Osteocyte (in vitro differentiated cells): Measurements from ENCODE around the gene TBC1D1. TPM values are rescaled to one million over a fixed set of nuclear protein-coding genes. Genes with fewer than 3 reads are reported as not detected.
A peak's percentile ranks its signal among the peaks of the same experiment; 100 is the strongest.

Experiments
- DNase-seq: peaks from one replicate; pipeline ENCODE4 v3.0.0; 2021; ENCODE audit warnings: mixed read lengths; ENCODE audit not compliant: unreplicated experiment; ENCODE audit errors: extremely low spot score
- H3K27ac Mint-ChIP-seq: one replicate; pipeline ENCODE4 v1.8.0; 2021; ENCODE audit warnings: mild to moderate bottlenecking, mixed read lengths; ENCODE audit not compliant: unreplicated experiment
- H3K27me3 Mint-ChIP-seq: one replicate; pipeline ENCODE4 v1.8.0; 2021; ENCODE audit warnings: mixed read lengths; ENCODE audit not compliant: unreplicated experiment
- H3K36me3 Mint-ChIP-seq: one replicate; pipeline ENCODE4 v1.8.0; 2021; ENCODE audit warnings: mixed read lengths; ENCODE audit not compliant: unreplicated experiment
- H3K4me1 Mint-ChIP-seq: one replicate; pipeline ENCODE4 v1.8.0; 2021; ENCODE audit warnings: mixed read lengths; ENCODE audit not compliant: unreplicated experiment
- H3K4me3 Mint-ChIP-seq: one replicate; pipeline ENCODE4 v1.8.0; 2021; ENCODE audit warnings: mild to moderate bottlenecking, moderate library complexity, mixed read lengths; ENCODE audit not compliant: unreplicated experiment
- H3K9me3 Mint-ChIP-seq: one replicate; pipeline ENCODE4 v1.8.0; 2021; ENCODE audit warnings: mixed read lengths; ENCODE audit not compliant: unreplicated experiment
- CTCF ChIP-seq: fragments of 200-600 bp; sonication (generic); IDR thresholded peaks from 2 replicates; pipeline ENCODE4 v1.5.0; 2021; ENCODE audit warnings: antibody characterized with exemption, mild to moderate bottlenecking, moderate library complexity
- total RNA-seq: library from RNA; stranded (reverse); gene quantifications from 2 replicates; pipeline ENCODE4 v1.2.1, GENCODE V29; 2021

TBC1D1 gene
- total RNA-seq, 1 donor from 2014 or later: 46.2 TPM

GRCh38 chr4:38129460-38130227, 238.8 kb downstream of the TBC1D1 start:
- no peak for DNase-seq
- Mint-ChIP-seq H3K27me3 (no peaks in the 10 kb centered on the region), H3K27ac (no peak overlapping the region), H3K4me3 (no peak overlapping the region), H3K4me1 (peaks cover 40% of the 10 kb centered on the region), H3K36me3 (peaks cover 17% of the 10 kb centered on the region), H3K9me3 (no peaks in the 10 kb centered on the region)
- TF ChIP-seq CTCF: no peak

- Mint-ChIP-seq H3K27ac (no peak overlapping the region), H3K27me3 (no peaks in the 10 kb centered on the region), H3K36me3 (peaks cover 10% of the 10 kb centered on the region), H3K9me3 (no peaks in the 10 kb centered on the region), H3K4me3 (no peak overlapping the region), H3K4me1 (peaks cover 40% of the 10 kb centered on the region)
- no peak for DNase-seq
- TF ChIP-seq CTCF: no peak
Measured at GRCh38 chr4:38130884-38131283, 240.0 kb downstream of the TBC1D1 start.

- DNase-seq: no peak
- no peaks in the 10 kb centered on the region for H3K9me3 Mint-ChIP-seq
- peaks cover 40% of the 10 kb centered on the region for H3K4me1 Mint-ChIP-seq
- peak overlapping the region; percentile 54 for H3K4me3 Mint-ChIP-seq
- H3K27me3 Mint-ChIP-seq: no peaks in the 10 kb centered on the region
- H3K36me3 Mint-ChIP-seq: peaks cover 10% of the 10 kb centered on the region
- TF ChIP-seq CTCF: no peak
- H3K27ac Mint-ChIP-seq: peak overlapping the region; percentile 89
Measured at GRCh38 chr4:38131371-38132091, 240.6 kb downstream of the TBC1D1 start.

- Mint-ChIP-seq H3K9me3 (no peaks in the 10 kb centered on the region), H3K4me3 (peak overlapping the region; percentile 54), H3K27ac (peak overlapping the region; percentile 89), H3K27me3 (no peaks in the 10 kb centered on the region), H3K4me1 (peaks cover 40% of the 10 kb centered on the region), H3K36me3 (peaks cover 12% of the 10 kb centered on the region)
- DNase-seq: no peak
- no peak for TF ChIP-seq CTCF
Measured at GRCh38 chr4:38132107-38132673, 241.3 kb downstream of the TBC1D1 start.
